ENCODE measurements around the gene ZC3H13.

The ZC3H13 gene

DNA sequence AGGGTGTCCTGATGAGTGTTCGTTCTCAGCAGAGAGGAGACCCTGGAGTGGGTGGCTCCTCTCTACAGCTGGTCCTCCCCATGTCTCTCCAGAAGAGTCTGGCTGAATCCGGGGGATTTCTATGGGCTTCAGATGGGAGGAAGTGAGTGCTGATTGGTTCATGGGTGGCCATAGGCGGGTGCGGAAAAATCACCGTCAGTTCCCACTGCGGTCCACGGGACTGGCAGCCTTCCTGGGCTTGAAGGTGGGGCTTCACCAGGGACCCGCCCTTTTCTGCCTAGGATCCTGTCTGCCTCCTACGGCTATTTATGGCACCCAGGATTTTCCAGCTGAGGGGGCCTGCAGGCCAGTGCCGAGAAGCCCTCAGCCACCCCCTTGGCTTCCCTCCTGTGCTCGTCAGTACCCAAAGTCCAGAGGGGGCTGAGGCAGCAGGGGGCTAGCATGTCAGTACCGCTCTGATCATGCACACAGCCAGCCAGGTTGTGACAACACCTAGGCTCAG, 33.9 kb upstream of the ZC3H13 start:
- Histone ChIP-seq H3K4me3 (replicated peaks; ENCODE audit: insufficient read depth, low read length) (no peak overlapping the region), H3K27ac (replicated peaks) (no peak overlapping the region), H3K27me3 (ENCODE audit: insufficient read depth, poor library complexity, severe bottlenecking) (no peaks in the 10 kb centered on the region)
- no peak for DNase-seq (ENCODE audit: low read depth in 1 of 2, low spot score in 1 of 2)
- TF ChIP-seq, protein P1, sequence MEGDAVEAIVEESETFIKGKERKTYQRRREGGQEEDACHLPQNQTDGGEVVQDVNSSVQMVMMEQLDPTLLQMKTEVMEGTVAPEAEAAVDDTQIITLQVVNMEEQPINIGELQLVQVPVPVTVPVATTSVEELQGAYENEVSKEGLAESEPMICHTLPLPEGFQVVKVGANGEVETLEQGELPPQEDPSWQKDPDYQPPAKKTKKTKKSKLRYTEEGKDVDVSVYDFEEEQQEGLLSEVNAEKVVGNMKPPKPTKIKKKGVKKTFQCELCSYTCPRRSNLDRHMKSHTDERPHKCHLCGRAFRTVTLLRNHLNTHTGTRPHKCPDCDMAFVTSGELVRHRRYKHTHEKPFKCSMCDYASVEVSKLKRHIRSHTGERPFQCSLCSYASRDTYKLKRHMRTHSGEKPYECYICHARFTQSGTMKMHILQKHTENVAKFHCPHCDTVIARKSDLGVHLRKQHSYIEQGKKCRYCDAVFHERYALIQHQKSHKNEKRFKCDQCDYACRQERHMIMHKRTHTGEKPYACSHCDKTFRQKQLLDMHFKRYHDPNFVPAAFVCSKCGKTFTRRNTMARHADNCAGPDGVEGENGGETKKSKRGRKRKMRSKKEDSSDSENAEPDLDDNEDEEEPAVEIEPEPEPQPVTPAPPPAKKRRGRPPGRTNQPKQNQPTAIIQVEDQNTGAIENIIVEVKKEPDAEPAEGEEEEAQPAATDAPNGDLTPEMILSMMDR (IDR thresholded peaks at IDR 0.05; ENCODE audit: insufficient read depth, low read length), result no peak
- no peak for TF ChIP-seq GABPA (IDR thresholded peaks at IDR 0.05; ENCODE audit: low read depth)
- TF ChIP-seq, protein P2, sequence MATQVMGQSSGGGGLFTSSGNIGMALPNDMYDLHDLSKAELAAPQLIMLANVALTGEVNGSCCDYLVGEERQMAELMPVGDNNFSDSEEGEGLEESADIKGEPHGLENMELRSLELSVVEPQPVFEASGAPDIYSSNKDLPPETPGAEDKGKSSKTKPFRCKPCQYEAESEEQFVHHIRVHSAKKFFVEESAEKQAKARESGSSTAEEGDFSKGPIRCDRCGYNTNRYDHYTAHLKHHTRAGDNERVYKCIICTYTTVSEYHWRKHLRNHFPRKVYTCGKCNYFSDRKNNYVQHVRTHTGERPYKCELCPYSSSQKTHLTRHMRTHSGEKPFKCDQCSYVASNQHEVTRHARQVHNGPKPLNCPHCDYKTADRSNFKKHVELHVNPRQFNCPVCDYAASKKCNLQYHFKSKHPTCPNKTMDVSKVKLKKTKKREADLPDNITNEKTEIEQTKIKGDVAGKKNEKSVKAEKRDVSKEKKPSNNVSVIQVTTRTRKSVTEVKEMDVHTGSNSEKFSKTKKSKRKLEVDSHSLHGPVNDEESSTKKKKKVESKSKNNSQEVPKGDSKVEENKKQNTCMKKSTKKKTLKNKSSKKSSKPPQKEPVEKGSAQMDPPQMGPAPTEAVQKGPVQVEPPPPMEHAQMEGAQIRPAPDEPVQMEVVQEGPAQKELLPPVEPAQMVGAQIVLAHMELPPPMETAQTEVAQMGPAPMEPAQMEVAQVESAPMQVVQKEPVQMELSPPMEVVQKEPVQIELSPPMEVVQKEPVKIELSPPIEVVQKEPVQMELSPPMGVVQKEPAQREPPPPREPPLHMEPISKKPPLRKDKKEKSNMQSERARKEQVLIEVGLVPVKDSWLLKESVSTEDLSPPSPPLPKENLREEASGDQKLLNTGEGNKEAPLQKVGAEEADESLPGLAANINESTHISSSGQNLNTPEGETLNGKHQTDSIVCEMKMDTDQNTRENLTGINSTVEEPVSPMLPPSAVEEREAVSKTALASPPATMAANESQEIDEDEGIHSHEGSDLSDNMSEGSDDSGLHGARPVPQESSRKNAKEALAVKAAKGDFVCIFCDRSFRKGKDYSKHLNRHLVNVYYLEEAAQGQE (IDR thresholded peaks at IDR 0.05; ENCODE audit: insufficient replicate concordance, low read depth), result no peak
- TF ChIP-seq POLR2AphosphoS5 (IDR thresholded peaks at IDR 0.05; ENCODE audit: low read depth), result no peak
- no peak for TF ChIP-seq SPI1 (IDR thresholded peaks at IDR 0.05; ENCODE audit: borderline replicate concordance, low read depth)

DNA sequence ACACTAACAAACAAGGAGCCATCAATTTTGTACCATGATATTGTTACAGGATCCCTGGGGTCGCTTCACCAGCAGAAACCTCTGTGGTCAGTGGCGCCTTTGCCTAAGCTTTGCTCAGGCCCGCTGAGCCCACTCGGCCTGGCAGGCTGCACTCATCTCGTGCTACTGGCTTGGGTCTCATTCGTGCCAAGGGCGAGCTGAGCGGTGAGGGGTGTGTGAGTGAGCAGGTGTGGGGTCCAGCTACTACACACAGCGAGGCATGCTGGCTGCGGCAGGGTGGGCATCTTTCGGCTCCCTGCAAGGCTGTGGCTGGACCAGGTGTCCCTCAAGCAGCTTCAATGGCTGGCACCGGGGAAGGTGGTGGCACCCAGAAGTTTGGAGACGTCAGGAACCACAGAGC, 33.2 kb upstream of the ZC3H13 start:
- no peak for DNase-seq (ENCODE audit: low read depth in 1 of 2, low spot score in 1 of 2)

DNA sequence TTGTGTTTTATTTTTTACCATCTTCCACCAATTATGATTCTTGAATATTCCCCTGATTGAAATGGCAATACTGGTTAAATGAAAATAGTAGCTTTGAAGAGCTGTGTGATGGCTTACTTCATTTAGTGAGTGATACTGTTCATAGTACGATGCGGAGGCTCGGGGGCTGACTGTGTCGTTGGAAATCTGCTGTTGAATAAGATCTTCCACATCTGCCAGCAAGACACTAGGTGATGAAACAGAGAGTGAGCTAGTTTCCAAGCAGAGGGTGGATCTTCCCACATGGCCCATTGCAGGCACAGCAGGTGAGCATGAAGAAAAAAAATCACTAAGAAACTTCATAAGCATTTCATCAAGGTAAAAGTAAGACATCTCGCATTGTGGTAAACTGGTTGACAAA, 29.8 kb upstream of the ZC3H13 start:
- no peak overlapping the region for H3K4me3 ChIP-seq (replicated peaks; ENCODE audit: insufficient read depth, low read length)
- no peak overlapping the region for H3K27ac ChIP-seq (replicated peaks)
- no peak for DNase-seq (ENCODE audit: low read depth in 1 of 2, low spot score in 1 of 2)
- TF ChIP-seq, protein P2 (IDR thresholded peaks at IDR 0.05; ENCODE audit: insufficient replicate concordance, low read depth), result no peak
- TF ChIP-seq POLR2AphosphoS5 (IDR thresholded peaks at IDR 0.05; ENCODE audit: low read depth) (no peak), SPI1 (IDR thresholded peaks at IDR 0.05; ENCODE audit: borderline replicate concordance, low read depth) (no peak), GABPA (IDR thresholded peaks at IDR 0.05; ENCODE audit: low read depth) (no peak)
- TF ChIP-seq, protein P1 (IDR thresholded peaks at IDR 0.05; ENCODE audit: insufficient read depth, low read length), result no peak
- H3K27me3 ChIP-seq (ENCODE audit: insufficient read depth, poor library complexity, severe bottlenecking), result no peaks in the 10 kb centered on the region

More for the DNA sequence above, 33.2 kb upstream of the ZC3H13 start:
- H3K27me3 ChIP-seq (ENCODE audit: insufficient read depth, poor library complexity, severe bottlenecking), result no peaks in the 10 kb centered on the region
- TF ChIP-seq SPI1 (IDR thresholded peaks at IDR 0.05; ENCODE audit: borderline replicate concordance, low read depth) (no peak), POLR2AphosphoS5 (IDR thresholded peaks at IDR 0.05; ENCODE audit: low read depth) (no peak), GABPA (IDR thresholded peaks at IDR 0.05; ENCODE audit: low read depth) (no peak)
- TF ChIP-seq, protein P2 (IDR thresholded peaks at IDR 0.05; ENCODE audit: insufficient replicate concordance, low read depth), result no peak
- TF ChIP-seq, protein P1 (IDR thresholded peaks at IDR 0.05; ENCODE audit: insufficient read depth, low read length), result no peak
- no peak overlapping the region for H3K4me3 ChIP-seq (replicated peaks; ENCODE audit: insufficient read depth, low read length)
- no peak overlapping the region for H3K27ac ChIP-seq (replicated peaks)
